ENCODE results near the gene ERAP2.
"Not testable (repeated sequence)": the region's sequence is repeated elsewhere in the genome, so short reads cannot be mapped to it uniquely, and the experiment has no call there.

Gene ERAP2

GRCh38 chr5:96863949-96864584 lies 12.2 kb upstream of the ERAP2 start:
- no peak for DNase-seq (ENCODE audit: low spot score)

GRCh38 chr5:96864922-96865530 lies 11.3 kb upstream of the ERAP2 start:
- DNase-seq (ENCODE audit: low spot score): no peak

DNA sequence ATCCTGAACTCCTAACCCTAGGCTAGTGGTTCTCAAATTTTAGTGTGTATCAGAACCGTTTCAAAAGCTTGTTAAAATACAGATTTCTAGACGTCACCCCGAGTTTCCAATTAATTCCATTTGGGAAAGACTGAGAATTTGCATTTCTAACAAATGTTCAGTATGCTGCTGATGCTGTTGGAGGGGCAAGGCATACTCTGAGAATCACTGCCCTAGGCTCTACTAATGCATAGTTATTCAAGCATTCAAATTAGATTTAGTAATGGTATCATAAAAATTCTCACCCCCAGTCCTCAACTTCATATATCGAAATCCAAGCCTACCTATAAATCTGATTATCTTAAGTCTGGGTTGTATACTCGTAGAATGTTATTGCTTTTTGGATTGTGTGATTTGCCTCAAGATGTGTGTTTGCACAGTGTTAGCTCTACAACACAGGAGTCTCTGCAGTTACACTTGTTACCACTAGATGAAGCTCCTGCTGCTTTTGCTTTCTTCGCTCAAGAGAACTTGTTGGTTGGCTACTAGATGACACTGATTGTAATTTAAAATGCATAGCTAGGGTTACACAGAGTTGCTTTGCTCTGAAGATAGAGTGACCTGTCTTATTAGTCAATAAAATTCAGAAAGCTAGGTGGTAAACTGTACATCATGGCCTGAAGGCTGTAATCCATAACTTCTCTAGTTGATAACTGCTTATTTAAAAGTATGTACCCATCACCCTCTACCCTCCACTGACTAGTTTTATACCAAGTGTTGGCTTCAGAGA lies 7.5 kb upstream of the ERAP2 start:
- no peak for DNase-seq (ENCODE audit: low spot score)

GRCh38 chr5:96869372-96869641 lies 7.0 kb upstream of the ERAP2 start:
- DNase-seq (ENCODE audit: low spot score): no peak

DNA sequence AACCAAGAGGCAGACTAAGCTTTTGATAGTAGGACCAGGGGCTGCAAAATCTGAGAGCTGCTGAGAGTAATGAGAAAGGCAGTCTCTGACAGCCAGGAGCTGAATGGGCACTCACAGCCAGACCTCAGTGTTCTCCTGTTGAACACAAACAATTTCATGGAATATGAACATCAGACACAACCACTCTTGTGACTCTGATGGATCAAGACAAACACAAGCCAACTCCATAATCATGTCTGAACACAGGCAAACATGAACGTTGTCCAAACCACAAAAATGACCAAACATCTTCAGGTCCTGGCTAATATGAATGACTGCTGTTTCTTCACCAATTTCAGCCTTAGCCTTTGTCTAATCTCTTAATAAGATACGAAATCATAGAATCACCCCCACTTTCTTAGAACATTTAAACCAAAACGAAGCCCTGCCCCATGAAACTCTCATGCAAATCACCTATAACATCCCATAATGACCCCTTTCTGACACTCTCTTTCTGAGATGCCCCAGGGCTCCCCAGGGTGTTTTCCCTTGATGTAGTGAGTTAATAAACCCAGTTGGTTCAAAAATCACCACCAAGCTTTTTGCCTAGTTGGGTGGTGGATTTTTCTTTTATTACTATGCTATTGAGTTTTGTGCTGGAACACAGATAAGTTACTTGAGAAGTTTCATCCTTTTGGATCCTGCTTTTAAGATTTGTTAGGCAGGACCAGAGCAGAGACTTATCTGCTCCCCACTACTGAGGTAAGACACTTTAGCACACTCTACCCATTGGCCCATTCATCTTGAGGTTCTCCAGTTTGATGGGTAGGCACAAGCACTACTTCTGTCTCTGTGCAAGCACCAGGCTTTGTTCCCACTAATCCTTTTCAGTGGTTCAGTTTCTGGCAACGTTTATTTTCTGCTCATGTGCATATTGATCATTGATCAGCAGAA lies 5.9 kb upstream of the ERAP2 start:
- no peak for DNase-seq (ENCODE audit: low spot score)

DNA sequence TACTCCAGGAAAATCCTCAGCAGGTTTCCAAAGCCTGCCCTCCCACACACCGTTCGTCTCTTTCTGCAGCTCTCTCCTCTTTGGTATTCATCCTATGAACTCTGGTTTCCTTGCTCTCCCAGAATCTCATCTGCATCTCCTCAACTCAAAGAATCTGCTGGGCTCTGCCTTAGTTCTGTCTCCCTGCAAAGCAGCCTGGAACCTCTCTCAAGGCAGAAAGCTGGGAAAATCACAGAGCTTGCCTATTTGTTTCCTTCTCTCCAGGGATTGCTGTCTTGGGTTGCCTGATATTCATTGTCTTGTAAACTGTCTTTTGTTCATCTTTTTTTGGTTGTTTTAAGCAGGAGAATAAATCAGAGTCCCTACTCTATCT lies 5.3 kb upstream of the ERAP2 start:
- no peak for DNase-seq (ENCODE audit: low spot score)

GRCh38 chr5:96871686-96872085 lies 4.6 kb upstream of the ERAP2 start:
- DNase-seq (ENCODE audit: low spot score): no peak

- DNase-seq (ENCODE audit: low spot score): no peak
These were observed 2.9 kb upstream of the ERAP2 start for GRCh38 chr5:96873449-96873848.

DNA sequence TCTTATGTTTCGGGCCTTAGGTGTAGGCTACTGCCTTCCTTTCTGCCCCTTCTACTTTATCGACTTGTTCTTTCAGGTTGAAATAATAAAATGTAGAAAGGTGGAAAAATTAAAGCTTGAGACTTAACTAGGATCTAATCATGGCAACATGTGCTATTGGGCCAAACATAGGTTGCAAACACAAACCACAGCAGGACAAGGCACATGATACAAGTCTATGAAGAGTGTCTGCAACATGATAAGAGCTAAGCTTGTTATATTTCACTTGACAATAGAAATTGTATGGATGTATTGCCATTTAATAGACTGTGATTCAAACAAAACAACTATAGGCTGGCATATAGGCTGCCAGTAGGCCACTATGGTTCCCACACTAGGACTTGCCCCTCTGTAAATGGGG lies 1.7 kb upstream of the ERAP2 start:
- DNase-seq (ENCODE audit: low spot score): no peak

- DNase-seq (ENCODE audit: low spot score): no peak
These were observed 459 bp upstream of the ERAP2 start for GRCh38 chr5:96875791-96876291.

DNA sequence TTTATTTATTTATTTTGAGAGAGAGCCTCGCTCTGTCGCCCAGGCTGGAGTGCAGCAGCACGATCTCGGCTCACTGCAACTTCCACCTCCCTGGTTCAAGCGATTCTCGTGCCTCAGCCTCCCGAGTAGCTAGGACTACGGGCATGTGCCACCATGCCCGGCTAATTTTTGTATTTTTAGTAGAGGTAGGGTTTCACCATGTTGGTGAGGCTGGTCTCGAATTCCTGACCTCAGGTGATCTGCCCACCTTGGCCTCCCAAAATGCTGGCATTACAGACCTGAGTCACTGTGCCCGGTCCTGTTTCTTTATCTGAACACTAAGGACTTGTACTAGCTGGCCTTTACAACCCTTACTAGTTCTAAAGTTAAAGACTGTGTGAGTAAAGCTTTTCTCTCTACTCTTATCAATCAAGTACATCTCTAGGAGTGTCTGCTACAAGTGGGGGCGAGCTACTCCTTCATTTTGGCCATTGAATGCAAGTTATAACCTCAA lies 723 bp downstream of the ERAP2 start:
- not testable (repeated sequence) for DNase-seq (ENCODE audit: low spot score)

- DNase-seq (ENCODE audit: low spot score): no peak
These were observed 3.4 kb downstream of the ERAP2 start for GRCh38 chr5:96879665-96880064.

DNA sequence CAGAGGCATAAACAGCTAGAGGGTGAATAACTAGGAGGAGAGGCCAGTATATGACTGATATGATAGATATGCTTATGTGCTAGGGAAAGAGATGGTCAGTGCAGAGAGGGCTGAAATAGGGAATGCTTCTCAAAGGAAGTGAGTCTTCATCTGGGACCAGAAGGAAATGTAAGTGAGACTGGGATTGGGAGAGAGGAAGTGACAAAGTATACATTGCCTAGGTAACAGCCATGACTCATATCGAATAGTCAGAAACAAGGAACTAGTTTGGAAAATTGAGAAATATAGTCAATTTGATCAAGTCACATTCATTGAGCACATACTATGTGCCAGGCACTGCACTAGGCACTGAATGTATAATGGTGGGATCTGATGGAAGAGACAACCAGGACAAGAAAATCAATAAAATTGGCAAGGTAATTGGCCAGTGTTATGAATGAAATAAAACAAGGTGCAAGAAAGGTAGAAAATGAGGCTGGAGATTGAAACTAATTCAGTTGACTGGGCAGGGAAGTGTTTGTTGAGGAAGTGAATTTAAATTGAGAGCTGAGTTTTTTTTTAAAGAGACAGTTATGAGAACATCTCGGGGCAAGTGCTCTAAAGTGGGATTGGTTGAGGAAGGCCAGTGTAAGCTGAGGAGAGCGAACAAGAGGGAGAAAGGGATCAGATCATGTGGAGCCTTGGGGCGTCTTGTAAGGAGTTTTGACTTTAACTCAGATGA lies 4.3 kb downstream of the ERAP2 start:
- DNase-seq (ENCODE audit: low spot score): no peak

DNA sequence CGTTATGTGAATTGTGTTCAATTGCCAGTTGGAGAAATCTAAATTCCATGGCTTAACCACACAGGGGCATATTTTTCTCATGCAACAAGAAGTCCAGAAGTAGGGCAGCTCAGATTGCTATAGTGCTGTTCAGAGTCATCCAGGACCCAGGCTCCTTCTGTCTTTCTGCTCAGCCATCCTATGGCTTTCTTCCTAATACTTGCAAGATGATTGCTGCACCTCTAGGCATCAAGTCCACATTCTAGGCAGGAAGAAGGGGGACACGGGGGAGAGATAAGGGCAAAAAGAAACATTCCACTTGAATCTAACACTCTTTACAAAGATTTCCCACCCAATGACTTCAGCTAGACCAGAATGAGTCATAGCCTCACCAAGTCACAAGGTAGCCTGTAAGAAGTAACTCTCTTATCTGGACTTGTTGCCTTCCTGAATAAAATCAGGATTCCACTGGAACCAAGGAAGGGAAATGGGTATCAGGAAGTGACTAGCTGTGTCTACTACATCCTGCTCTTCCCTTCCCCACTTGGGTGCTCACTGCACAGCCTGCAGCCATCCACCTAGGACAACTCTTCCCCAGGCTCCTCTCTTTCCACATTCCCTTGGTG lies 5.3 kb downstream of the ERAP2 start:
- no peak for DNase-seq (ENCODE audit: low spot score)

DNA sequence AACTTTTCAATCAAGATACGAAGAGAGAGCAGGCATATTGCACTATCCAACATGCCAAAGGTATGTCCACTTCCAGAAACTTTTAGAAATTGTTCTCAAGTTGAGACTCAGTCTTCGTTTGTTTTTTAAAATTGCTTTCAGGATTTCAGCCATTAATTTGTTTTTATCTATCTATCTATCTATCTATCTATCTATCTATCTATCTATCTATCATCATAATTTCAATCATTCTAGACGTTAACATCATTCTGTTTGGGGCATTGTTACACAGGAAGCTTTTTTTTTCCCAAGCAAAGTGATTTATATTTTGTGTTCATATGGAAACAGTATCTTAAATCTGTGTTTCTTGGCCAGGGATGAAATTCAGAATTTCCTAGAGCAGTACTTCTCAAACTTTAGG lies 7.6 kb downstream of the ERAP2 start:
- DNase-seq (ENCODE audit: low spot score): no peak

GRCh38 chr5:96884995-96885394 lies 8.7 kb downstream of the ERAP2 start:
- DNase-seq (ENCODE audit: low spot score): no peak

DNA sequence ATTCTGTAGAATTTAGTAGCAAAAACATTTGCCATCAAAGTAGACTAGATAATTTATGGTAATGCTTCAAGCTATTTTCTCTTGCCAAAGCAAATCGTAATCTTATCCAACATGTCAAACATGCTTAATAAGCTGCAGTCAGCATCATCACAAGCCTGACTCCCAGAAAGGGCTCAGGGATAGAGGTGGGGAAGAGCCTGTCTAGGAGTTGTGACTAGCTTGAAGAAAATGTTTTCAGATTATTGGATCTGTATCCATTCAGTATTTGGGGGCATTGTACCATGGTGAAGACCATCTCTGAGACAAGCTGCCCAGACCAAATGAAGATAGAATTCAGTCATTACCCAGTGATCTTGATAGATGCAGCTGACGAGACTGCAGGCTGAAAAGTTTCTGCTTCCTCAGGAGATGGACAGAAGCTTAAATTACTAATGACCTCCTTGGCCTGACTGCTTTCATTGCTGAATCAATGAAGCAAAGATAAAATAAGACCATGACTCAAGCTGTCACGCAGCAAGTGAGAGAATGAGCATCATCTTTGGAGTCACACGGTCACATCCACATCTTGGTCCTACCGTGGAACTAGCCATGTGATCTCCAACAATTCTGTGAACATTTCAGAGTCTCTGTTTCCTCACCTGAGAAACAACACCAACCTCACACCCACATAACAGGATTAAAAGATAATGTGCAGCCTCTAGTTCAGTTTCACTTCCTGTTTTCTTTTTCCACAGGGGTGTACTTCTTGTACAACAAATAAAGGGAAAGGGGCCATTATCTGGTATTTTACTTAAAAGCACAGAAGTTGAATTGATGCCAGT lies 9.4 kb downstream of the ERAP2 start:
- DNase-seq (ENCODE audit: low spot score): no peak

GRCh38 chr5:96893342-96893741 lies 17.0 kb downstream of the ERAP2 start:
- no peak for DNase-seq (ENCODE audit: low spot score)

- DNase-seq (ENCODE audit: low spot score): no peak
These were observed 20.0 kb downstream of the ERAP2 start for GRCh38 chr5:96896276-96896675.

GRCh38 chr5:96896806-96897205 lies 20.5 kb downstream of the ERAP2 start:
- DNase-seq (ENCODE audit: low spot score): no peak

Data from ecto neural progenitor cell (in vitro differentiated cells).